K562 (cell line): ENCODE data around the gene TCP10L. TPM values are rescaled to one million over a fixed set of nuclear protein-coding genes. Genes with fewer than 3 reads are reported as not detected.

Experiments
- ATAC-seq: fragments of 200-7000 bp; cut with Tn5 transposase; 3 replicates; pipeline ENCODE4 v1.9.1; 2020; ENCODE audit warnings: moderate library complexity
- BruUV-seq: library from RNA; stranded (reverse); fragments of 400-500 nt; replicated peaks from 2 replicates; lab custom pipeline; 2021; lab: Mats Ljungman, UMichigan
- CTCF ChIA-PET: fragments of 300-600 bp; formaldehyde crosslinking; extraction: SDS; loops from one replicate; lab custom pipeline; 2021; ENCODE audit warnings: low intra/inter-chr PET ratio; lab: Yijun Ruan, JAX
- POLR2A ChIA-PET: fragments of 300-600, 350-650 bp; sonication (Branson Sonifier 250); formaldehyde crosslinking; extraction: SDS; loops from one replicate; lab custom pipeline; 2021; ENCODE audit warnings: antibody characterized with exemption, inconsistent platforms; lab: Yijun Ruan, JAX
- DNase-seq, 4 experiments: peaks; one replicate each; pipeline versions ENCODE4 v3.0.0 to v3.0.0-alpha.2; 2011 to 2018; ENCODE audit warnings: low spot score in 3 of 4, mixed read lengths in 3 of 4; ENCODE audit errors: extremely low read depth in 1 of 4
- FAIRE-seq: peaks from 2 replicates; lab custom pipeline; 2011; peaks lifted over from hg19 to GRCh38; lab: Jason Lieb, UNC
- H2AFZ ChIP-seq: 2 replicates; pipeline ENCODE4 v1.6.0; 2011; ENCODE audit warnings: low read depth, low read length, control low read depth, inconsistent platforms
- H3K27ac ChIP-seq: fragments of 200-600 bp; 3 replicates; pipeline ENCODE4 v1.8.0; 2011; ENCODE audit warnings: low read depth, mild to moderate bottlenecking, control low read depth, inconsistent platforms, low read length, moderate library complexity, mixed read lengths; ENCODE audit errors: extremely low read depth
- H3K27me3 ChIP-seq, 2 experiments: fragments of 300-600 bp in 1 of 2; 2 replicates in 1 of 2; 3 replicates in 1 of 2; pipeline versions ENCODE4 v1.6.0 to v1.8.0; 2011; ENCODE audit warnings: inconsistent platforms in 2 of 2, low read length in 2 of 2, mild to moderate bottlenecking in 1 of 2, mixed read lengths in 1 of 2, moderate library complexity in 1 of 2; ENCODE audit not compliant: control insufficient read depth in 2 of 2, insufficient read depth in 2 of 2
- H3K36me3 ChIP-seq: fragments of 300-600 bp; 3 replicates; pipeline ENCODE4 v1.8.0; 2011; ENCODE audit warnings: mild to moderate bottlenecking, low read length, inconsistent platforms; ENCODE audit not compliant: control insufficient read depth, insufficient read depth
- H3K4me1 ChIP-seq, 2 experiments: fragments of 200-600 bp in 1 of 2; replicated peaks in 1 of 2; 2 replicates in 1 of 2; 3 replicates in 1 of 2; pipeline versions ENCODE4 v1.5.1 to v1.8.0; 2011; ENCODE audit warnings: inconsistent platforms in 2 of 2, low read length in 2 of 2, mild to moderate bottlenecking in 1 of 2, mixed read lengths in 1 of 2, moderate library complexity in 1 of 2; ENCODE audit not compliant: control insufficient read depth in 2 of 2, insufficient read depth in 2 of 2
- H3K4me2 ChIP-seq: 2 replicates; pipeline ENCODE4 v1.6.1; 2011; ENCODE audit warnings: low read length, control low read depth, inconsistent platforms, mixed read lengths; ENCODE audit not compliant: insufficient read depth
- H3K4me3 ChIP-seq: fragments of 200-600 bp; sonication (generic), shearing (Covaris generic); 2 replicates; pipeline ENCODE4 v1.5.1; 2016; ENCODE audit warnings: control low read depth, inconsistent platforms
- H3K79me2 ChIP-seq: fragments of 200-600 bp; 3 replicates; pipeline ENCODE4 v1.8.0; 2011; ENCODE audit warnings: low read length, inconsistent platforms; ENCODE audit not compliant: control insufficient read depth, insufficient read depth
- H3K9ac ChIP-seq, 2 experiments: 2 replicates each; pipeline versions ENCODE4 v1.6.0 to v1.6.1; 2011; ENCODE audit warnings: low read depth in 2 of 2, low read length in 2 of 2, control low read depth in 1 of 2, inconsistent platforms in 1 of 2, mild to moderate bottlenecking in 1 of 2, mixed read lengths in 1 of 2; ENCODE audit not compliant: insufficient read depth in 1 of 2
- H3K9me1 ChIP-seq: one replicate; pipeline ENCODE4 v1.6.0; 2011; ENCODE audit warnings: inconsistent platforms, mild to moderate bottlenecking, low read length, moderate library complexity; ENCODE audit not compliant: control insufficient read depth, insufficient read depth
- H3K9me3 ChIP-seq: replicated peaks from 2 replicates; pipeline ENCODE4 v1.5.1; 2011; ENCODE audit warnings: low read depth, low read length, inconsistent platforms; ENCODE audit not compliant: control insufficient read depth, insufficient read depth
- H4K20me1 ChIP-seq: replicated peaks from 2 replicates; pipeline ENCODE4 v1.6.1; 2011; ENCODE audit warnings: low read length, inconsistent platforms, mixed read lengths; ENCODE audit not compliant: control insufficient read depth, insufficient read depth
- BHLHE40 ChIP-seq: IDR thresholded peaks from 2 replicates; pipeline ENCODE4 v1.6.1; 2011; ENCODE audit warnings: low read length, improper control_type of control experiment
- CBX5 ChIP-seq: IDR thresholded peaks from 2 replicates; pipeline ENCODE4 v1.6.1; 2014; ENCODE audit warnings: low read depth, borderline replicate concordance
- CCNT2 ChIP-seq: IDR thresholded peaks from 2 replicates; pipeline ENCODE4 v1.6.1; 2011; ENCODE audit warnings: borderline replicate concordance, low read depth, mild to moderate bottlenecking, moderate library complexity, mixed read lengths, low read length; ENCODE audit not compliant: insufficient read length; ENCODE audit errors: extremely low read depth
- CTCF ChIP-seq, 3 experiments: IDR thresholded peaks in 2 of 3; conservative IDR thresholded peaks in 1 of 3; 2 replicates each; pipeline ENCODE4 v1.5.1; 2011 to 2012; ENCODE audit warnings: low read length in 3 of 3, mild to moderate bottlenecking in 3 of 3, control low read depth in 2 of 3, improper control_type of control experiment in 1 of 3, inconsistent platforms in 1 of 3, low read depth in 1 of 3, mixed read lengths in 1 of 3, moderate library complexity in 1 of 3; ENCODE audit not compliant: insufficient read depth in 2 of 3
- FOXK2 ChIP-seq, 2 experiments: fragments of 450-650 bp; IDR thresholded peaks in 1 of 2; conservative IDR thresholded peaks in 1 of 2; 2 replicates each; pipeline ENCODE4 v1.6.1; 2016; ENCODE audit warnings: low read depth in 2 of 2, mild to moderate bottlenecking in 1 of 2
- HMG20A ChIP-seq: fragments of 450-650 bp; formaldehyde crosslinking; conservative IDR thresholded peaks from 2 replicates; pipeline ENCODE4 v1.4.0; 2020; ENCODE audit warnings: mild to moderate bottlenecking, mixed read lengths
- KDM1A ChIP-seq, 2 experiments: fragments of 450-650 bp; IDR thresholded peaks; 2 replicates each; pipeline ENCODE4 v1.6.1; 2016; ENCODE audit warnings: mild to moderate bottlenecking in 2 of 2
- LEF1 ChIP-seq: fragments of 450-650 bp; IDR thresholded peaks from 2 replicates; pipeline ENCODE4 v1.6.1; 2016; ENCODE audit warnings: mild to moderate bottlenecking
- MEF2D ChIP-seq: conservative IDR thresholded peaks from 2 replicates; pipeline ENCODE4 v1.6.1; 2016; ENCODE audit warnings: low read depth, missing genetic modification characterization, missing compliant biosample characterization
- MTA3 ChIP-seq: fragments of 450-650 bp; formaldehyde crosslinking; IDR thresholded peaks from 2 replicates; pipeline ENCODE4 v1.6.1; 2017; ENCODE audit warnings: mild to moderate bottlenecking, borderline replicate concordance
- PCBP2 ChIP-seq: fragments of 200-400 bp; formaldehyde crosslinking; IDR thresholded peaks from 2 replicates; pipeline ENCODE4 v1.6.1; 2018; ENCODE audit warnings: low read length, low read depth, mild to moderate bottlenecking, moderate library complexity; ENCODE audit not compliant: poor library complexity, severe bottlenecking
- RUNX1 ChIP-seq: sonication (generic); IDR thresholded peaks from 2 replicates; pipeline ENCODE4 v1.6.1; 2016; ENCODE audit warnings: antibody characterized with exemption, low read depth
- SIN3A ChIP-seq, 2 experiments: fragments of 150-350 bp in 1 of 2; IDR thresholded peaks; 2 replicates each; pipeline ENCODE4 v1.6.1; 2011 to 2016; ENCODE audit warnings: borderline replicate concordance in 2 of 2, low read depth in 2 of 2, low read length in 2 of 2, mild to moderate bottlenecking in 2 of 2, moderate library complexity in 2 of 2; ENCODE audit not compliant: control insufficient read depth in 1 of 2
- TAL1 ChIP-seq: fragments of 450-650 bp; IDR thresholded peaks from 2 replicates; pipeline ENCODE4 v1.6.1; 2016; ENCODE audit warnings: mild to moderate bottlenecking
- ZC3H11A ChIP-seq: IDR thresholded peaks from 2 replicates; pipeline ENCODE4 v1.6.1; 2012; ENCODE audit warnings: low read depth, low read length, improper control_type of control experiment
- ZMIZ1 ChIP-seq, 2 experiments: fragments of 150-350 bp in 1 of 2; IDR thresholded peaks; 2 replicates each; pipeline ENCODE4 v1.6.1; 2012 to 2016; ENCODE audit warnings: low read depth in 2 of 2, low read length in 2 of 2, mild to moderate bottlenecking in 1 of 2, moderate library complexity in 1 of 2
- ZNF121 ChIP-seq: sonication (generic); formaldehyde crosslinking; conservative IDR thresholded peaks from 2 replicates; pipeline ENCODE4 v1.8.0; 2022; ENCODE audit warnings: missing genetic modification reagents
- ZNF217 ChIP-seq: sonication (generic); formaldehyde crosslinking; IDR thresholded peaks from 2 replicates; pipeline ENCODE4 v1.8.0; 2022; ENCODE audit warnings: mild to moderate bottlenecking, missing genetic modification reagents
- ZNF23 ChIP-seq: fragments of 250-450 bp; sonication (Bioruptor Pico); IDR thresholded peaks from 2 replicates; pipeline ENCODE4 v1.4.0; 2020; ENCODE audit warnings: mild to moderate bottlenecking
- WGBS: fragments of 100-300 bp; shearing (Covaris generic); methylation state at CpG from one replicate; pipeline ENCODE4 v1.1.6; 2016; ENCODE audit warnings: low coverage, mixed read lengths; ENCODE audit not compliant: insufficient coverage; ENCODE audit errors: missing lambda C conversion rate; 5-methylcytosine and 5-hydroxymethylcytosine counted together
- in situ Hi-C: fragments of 300-500 bp; cut with MboI; formaldehyde crosslinking; loops from 4 replicates; pipeline ENCODE4 v1.15.0; 2018; ENCODE audit warnings: inconsistent platforms, mixed read lengths
- intact Hi-C: fragments of 100-400 bp; cut with micrococcal nuclease; formaldehyde crosslinking; loops from 2 replicates; pipeline ENCODE4 v1.14.2; 2022
- polyA plus RNA-seq, 8 experiments: library from polyadenylated mRNA; depleted of rRNA in 4 of 8; stranded (reverse) in 5 of 8; unstranded in 3 of 8; fragments of >200 nt; fragmentation: Nextera tagmentation in 2 of 8; fragmentation: Illumina TruSeq in 1 of 8; extraction: Ambion mirVana in 2 of 8; extraction: Trizol in 1 of 8; gene quantifications; 2 replicates each; pipeline versions ENCODE4 v1.2.1 to v1.2.3, GENCODE V29; 2011 to 2014; ENCODE audit warnings: inconsistent platforms in 1 of 8, missing spikeins in 1 of 8
- total RNA-seq, 7 experiments: library from RNA; depleted of rRNA in 6 of 7; stranded (reverse); fragments of >200 nt in 6 of 7; fragmentation: Illumina TruSeq in 2 of 7; extraction: Trizol in 2 of 7; gene quantifications; 2 replicates each; pipeline versions ENCODE4 v1.2.1 to v1.2.3, GENCODE V29; 2011 to 2021; ENCODE audit warnings: low replicate concordance in 1 of 7

The TCP10L gene
- total and polyA plus RNA-seq, 9 of the 15 experiments (the other 6 are each of a cell fraction or from before 2014, with no cell fraction given) = 0.34 to 0.91 (median 0.56) TPM; not detected in 2

- H3K9me3 ChIP-seq = no peaks in the 10 kb centered on the region; the same call in 1 of the 2 replicates
- intact Hi-C loops = no loop called here
- no peaks in the 10 kb centered on the region; a peak in 2 of 5 replicates for H3K4me1 ChIP-seq
- H3K4me2 ChIP-seq = no peak overlapping the region
- ChIA-PET POLR2A (no interaction called here), CTCF (no interaction called here)
- DNase-seq (no peak), ATAC-seq (no peak), FAIRE-seq (no peak)
- H2AFZ ChIP-seq = no peak overlapping the region
- peaks cover 0 to 16% of the 10 kb centered on the region in 2 experiments; a peak in 3 of 5 replicates for H3K27me3 ChIP-seq
- no peak overlapping the region for H3K4me3 ChIP-seq
- in situ Hi-C loops = no loop called here
- no peak for TF ChIP-seq ZNF217 (CRISPR knock-in tag)
- TF ChIP-seq TAL1 = no peak
- TF ChIP-seq SIN3A (IDR thresholded peaks at IDR 0.05; ENCODE audit: borderline replicate concordance in 2 of 2, control insufficient read depth in 1 of 2, low read depth in 2 of 2, low read length in 2 of 2) = no peak
- no peak for TF ChIP-seq HMG20A (CRISPR knock-in tag)
- TF ChIP-seq CCNT2 = no peak
- no peak for TF ChIP-seq ZC3H11A
- TF ChIP-seq ZNF121 (CRISPR knock-in tag) = no peak
- no peak for TF ChIP-seq FOXK2 (conservative IDR thresholded peaks at IDR 0.05 in 1 of 2, IDR thresholded peaks at IDR 0.05 in 1 of 2; ENCODE audit: low read depth in 2 of 2)
- no peak for TF ChIP-seq CBX5
- no peak for TF ChIP-seq BHLHE40
- TF ChIP-seq MTA3 = no peak
- TF ChIP-seq PCBP2 = no peak
- no peak for TF ChIP-seq RUNX1
- no peak for TF ChIP-seq CTCF (IDR thresholded peaks at IDR 0.05 in 2 of 3, conservative IDR thresholded peaks at IDR 0.05 in 1 of 3; ENCODE audit: insufficient read depth in 2 of 3, low read depth in 1 of 3, low read length in 3 of 3)
- TF ChIP-seq KDM1A (IDR thresholded peaks at IDR 0.05) = no peak
- TF ChIP-seq LEF1 = no peak
- no peak for TF ChIP-seq ZNF23
- no peak for TF ChIP-seq ZMIZ1 (IDR thresholded peaks at IDR 0.05; ENCODE audit: low read depth in 2 of 2, low read length in 2 of 2)
- no peak for TF ChIP-seq MEF2D
- 26% methylated on average over 7 of the region's 7 CpGs for WGBS
- no peaks in the 10 kb centered on the region for H3K36me3 ChIP-seq
- H3K9ac ChIP-seq = no peak overlapping the region
- no peaks in the 10 kb centered on the region for H4K20me1 ChIP-seq
- no peaks in the 10 kb centered on the region for H3K79me2 ChIP-seq
- no peak overlapping the region; the same call in 2 of the 3 replicates for H3K27ac ChIP-seq
- H3K9me1 ChIP-seq = no peaks in the 10 kb centered on the region
- BruUV-seq = no TSS peak
Measured at GRCh38 chr21:32533611-32534010, 51.7 kb downstream of the TCP10L start.
